Coronary artery (tissue), 2 donors: Measurements from ENCODE around the gene KLHL2.

ENCODE experiments used
- DNase-seq: peaks from one replicate; pipeline ENCODE4 v3.0.0-alpha.2; 2017; ENCODE audit warnings: low spot score
- H3K27ac ChIP-seq, 2 donors: fragments of 200-600 bp; sonication (generic); one replicate each; pipeline ENCODE4 v1.5.1; 2016 to 2019
- H3K4me3 ChIP-seq: fragments of 200-600 bp; sonication (generic); 2 replicates; pipeline ENCODE4 v1.5.1; 2016; ENCODE audit warnings: mild to moderate bottlenecking, moderate library complexity
- CTCF ChIP-seq: fragments of 200-600 bp; sonication (generic); IDR thresholded peaks from one replicate; pipeline ENCODE4 v1.5.1; 2019; ENCODE audit warnings: antibody characterized with exemption

KLHL2 gene

DNA sequence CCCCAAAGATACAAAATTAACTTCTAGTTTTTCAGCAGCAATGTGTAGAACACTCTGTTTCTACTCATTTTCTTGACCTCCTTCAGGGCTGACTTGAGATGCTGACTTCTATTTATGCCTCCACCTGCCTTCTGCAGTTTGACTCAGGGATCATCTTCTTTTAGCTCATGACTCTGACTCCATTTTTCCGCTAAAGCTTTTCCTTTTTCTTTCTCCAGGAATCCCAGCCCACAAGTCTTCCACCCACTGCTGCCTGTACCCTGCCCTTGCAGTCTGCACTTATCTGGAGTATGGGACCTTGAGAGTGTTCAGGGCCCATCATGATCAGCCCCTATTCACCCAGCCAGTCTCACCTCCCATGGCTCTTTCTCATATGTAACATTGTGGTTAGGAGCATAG is 14.9 kb upstream of the KLHL2 start:
- no peak overlapping the region for H3K27ac ChIP-seq
- TF ChIP-seq CTCF: no peak
- H3K4me3 ChIP-seq: no peak overlapping the region
- no peak for DNase-seq

GRCh38 chr4:165192956-165193355 is 14.4 kb upstream of the KLHL2 start:
- no peak for TF ChIP-seq CTCF

DNA sequence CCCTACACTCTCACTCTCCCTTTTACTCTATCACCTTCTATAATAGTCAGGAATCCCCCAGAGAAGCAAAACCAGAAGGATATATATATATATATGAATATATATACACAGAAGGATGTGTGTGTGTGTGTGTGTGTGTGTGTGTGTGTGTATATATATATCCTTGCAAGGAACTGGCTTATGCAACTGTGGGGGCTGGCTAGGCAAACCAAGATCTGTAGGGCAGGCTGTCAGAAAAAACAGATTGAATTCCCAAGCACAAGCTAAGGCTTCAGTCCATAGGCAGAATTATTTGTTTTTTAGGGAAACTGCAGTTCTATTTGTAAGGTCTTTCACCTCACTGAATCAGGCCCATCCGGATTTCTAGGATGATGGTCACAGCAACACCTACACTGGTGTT is 13.0 kb upstream of the KLHL2 start:
- TF ChIP-seq CTCF: no peak
- Histone ChIP-seq H3K27ac (no peak overlapping the region), H3K4me3 (no peak overlapping the region)
- DNase-seq: no peak

More at GRCh38 chr4:165192956-165193355, 14.4 kb upstream of the KLHL2 start:
- DNase-seq: no peak
- H3K4me3 ChIP-seq: no peak overlapping the region
- H3K27ac ChIP-seq: no peak overlapping the region

- DNase-seq: no peak
Observed at GRCh38 chr4:165198329-165198728, 9.0 kb upstream of the KLHL2 start.

GRCh38 chr4:165199286-165199685 is 8.1 kb upstream of the KLHL2 start:
- DNase-seq: no peak
- H3K27ac ChIP-seq: no peak overlapping the region
- H3K4me3 ChIP-seq: no peak overlapping the region
- TF ChIP-seq CTCF: no peak

More at GRCh38 chr4:165198329-165198728, 9.0 kb upstream of the KLHL2 start:
- H3K27ac ChIP-seq: no peak overlapping the region
- H3K4me3 ChIP-seq: no peak overlapping the region
- no peak for TF ChIP-seq CTCF

DNA sequence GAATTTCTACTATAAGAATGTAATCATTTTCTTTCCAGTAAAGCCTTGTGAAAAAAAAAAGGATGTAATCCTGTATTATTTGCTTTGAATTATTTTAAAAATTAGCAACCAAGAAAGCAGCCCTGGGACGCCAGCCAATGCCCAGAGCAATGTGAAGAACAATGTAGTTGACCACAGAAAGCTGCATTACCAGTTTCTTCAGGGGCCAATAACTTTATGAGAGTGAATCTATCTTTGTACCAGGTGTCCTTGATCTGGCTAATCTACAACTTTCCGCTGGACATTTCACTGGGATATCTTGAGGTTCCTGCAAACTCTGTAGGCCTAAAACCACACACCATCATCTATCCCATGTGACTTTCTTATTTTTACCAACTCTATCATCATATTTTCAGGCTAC is 7.6 kb upstream of the KLHL2 start:
- Histone ChIP-seq H3K4me3 (no peak overlapping the region), H3K27ac (no peak overlapping the region)
- DNase-seq: no peak

More for the DNA sequence above, 7.6 kb upstream of the KLHL2 start:
- TF ChIP-seq CTCF: no peak
